UCSD-AML1 (cell line): ENCODE data around the gene RFT1.
A peak's percentile ranks its signal among the peaks of the same experiment; 100 is the strongest.

Experiments
- DNase-seq: peaks from one replicate; lab custom pipeline; 2025; ENCODE audit not compliant: unreplicated experiment; lab: John Stamatoyannopoulos, UW

Gene RFT1

GRCh38 chr3:53130179-53131061 is at the start of gene RFT1:
Gene RFT1, minus strand, starts transcription at chr3:53130435. Its CDS starts 35 bp downstream, at chr3:53130400.
- DNase-seq = peak; percentile 96

- no peak for DNase-seq
Observed at GRCh38 chr3:53179580-53179979, 49.3 kb upstream of the RFT1 start.

- no peak for DNase-seq
Observed at GRCh38 chr3:53178246-53178645, 48.0 kb upstream of the RFT1 start.

GRCh38 chr3:53175613-53176540 is 45.6 kb upstream of the RFT1 start:
- DNase-seq = no peak

- DNase-seq = no peak
Observed at GRCh38 chr3:53174346-53175250, 44.4 kb upstream of the RFT1 start.

GRCh38 chr3:53173107-53173506 is 42.9 kb upstream of the RFT1 start:
- DNase-seq = no peak

- DNase-seq = peak; percentile 72
Observed at GRCh38 chr3:53171827-53172505, 41.7 kb upstream of the RFT1 start.

- no peak for DNase-seq
Observed at GRCh38 chr3:53171064-53171418, 40.8 kb upstream of the RFT1 start.

- DNase-seq = peak; percentile 71
Observed at GRCh38 chr3:53170325-53171063, 40.3 kb upstream of the RFT1 start.

GRCh38 chr3:53169832-53170324 is 39.6 kb upstream of the RFT1 start:
- DNase-seq = no peak

- peak; percentile 80 for DNase-seq
Observed at GRCh38 chr3:53169045-53169831, 39.0 kb upstream of the RFT1 start.

GRCh38 chr3:53168175-53168923 is 38.1 kb upstream of the RFT1 start:
- DNase-seq = peak; percentile 47

- peak; percentile 35 for DNase-seq
Observed at GRCh38 chr3:53167418-53168174, 37.4 kb upstream of the RFT1 start.

- peak; percentile 83 for DNase-seq
Observed at GRCh38 chr3:53166781-53167291, 36.6 kb upstream of the RFT1 start.

- DNase-seq = no peak
Observed at GRCh38 chr3:53166206-53166605, 36.0 kb upstream of the RFT1 start.

- no peak for DNase-seq
Observed at GRCh38 chr3:53164911-53165310, 34.7 kb upstream of the RFT1 start.
